ENCODE results near the gene SPOPL.
"Not testable (repeated sequence)": the region's sequence is repeated elsewhere in the genome, so short reads cannot be mapped to it uniquely, and the experiment has no call there.

Gene SPOPL

GRCh38 chr2:138494265-138494966, 7.2 kb upstream of the SPOPL start:
- DNase-seq (ENCODE audit: low read depth): no peak

DNA sequence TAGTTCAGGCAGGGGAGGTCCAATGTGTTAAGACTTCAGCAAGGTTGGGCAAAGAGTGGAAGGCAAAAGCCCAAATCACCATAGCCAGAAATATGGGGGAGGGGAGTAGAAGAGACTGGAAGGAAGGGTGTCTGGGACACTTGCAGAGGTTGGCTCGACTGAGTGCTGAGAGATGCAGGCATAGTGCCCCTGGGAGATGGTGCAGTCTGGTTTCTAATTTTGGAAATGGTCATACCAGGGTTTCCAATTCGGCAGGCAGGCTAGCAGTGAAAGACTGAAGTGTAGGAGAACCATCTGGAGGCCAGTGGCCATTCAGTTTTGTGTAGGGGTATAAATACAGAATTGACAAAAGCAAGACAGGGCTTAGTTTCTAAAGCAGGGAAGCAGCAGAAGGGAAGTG, 6.2 kb upstream of the SPOPL start:
- no peak for DNase-seq (ENCODE audit: low read depth)

- DNase-seq (ENCODE audit: low read depth): no peak
These were observed 5.4 kb upstream of the SPOPL start for GRCh38 chr2:138496096-138496651.

DNA sequence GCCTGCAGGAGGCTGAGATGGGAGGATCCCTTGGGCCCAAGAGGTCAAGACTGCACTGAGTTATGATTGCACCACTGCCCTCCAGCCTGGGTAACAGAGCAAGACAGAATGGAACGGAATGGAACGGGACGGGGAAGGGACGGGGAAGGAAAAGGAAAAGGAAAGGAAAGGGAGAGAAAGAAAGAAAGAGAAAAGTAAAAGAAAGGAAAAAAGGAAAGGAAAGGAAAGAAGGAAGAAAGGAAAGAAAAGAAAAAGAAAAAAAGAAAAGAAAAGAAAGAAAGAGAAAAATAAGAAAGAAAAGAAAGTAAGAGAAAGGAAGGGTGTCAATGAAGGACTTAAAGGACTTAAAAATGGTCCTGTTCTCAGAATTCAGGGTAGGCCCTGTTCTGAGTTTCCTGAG, 4.3 kb upstream of the SPOPL start:
- DNase-seq (ENCODE audit: low read depth): no peak

- no peak for DNase-seq (ENCODE audit: low read depth)
These were observed 1.9 kb upstream of the SPOPL start for GRCh38 chr2:138499684-138500083.

GRCh38 chr2:138500592-138501424, 762 bp upstream of the SPOPL start:
- DNase-seq (ENCODE audit: low read depth): no peak

GRCh38 chr2:138502255-138503086, 901 bp downstream of the SPOPL start:
- DNase-seq (ENCODE audit: low read depth): no peak

- DNase-seq (ENCODE audit: low read depth): no peak
These were observed 1.5 kb downstream of the SPOPL start for GRCh38 chr2:138503087-138503442.

DNA sequence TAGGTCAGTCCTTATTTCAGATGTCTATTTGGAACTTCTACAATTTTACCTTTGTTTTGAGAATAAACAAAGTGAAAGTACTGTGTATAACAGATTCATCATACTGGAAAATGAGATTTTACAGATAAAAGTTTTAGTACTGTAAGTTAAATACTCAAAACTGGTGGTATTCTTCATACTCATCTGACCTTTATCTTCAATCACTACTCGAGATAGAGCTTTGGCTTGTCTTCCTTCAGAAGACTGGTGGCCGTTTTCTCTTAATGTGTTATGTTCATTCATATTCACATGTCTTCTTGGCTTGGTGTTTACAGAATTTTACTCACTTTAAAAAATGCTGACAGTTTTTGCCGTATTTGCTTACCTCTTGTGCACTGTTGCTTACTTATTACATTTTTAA, 2.1 kb downstream of the SPOPL start:
- no peak for DNase-seq (ENCODE audit: low read depth)

DNA sequence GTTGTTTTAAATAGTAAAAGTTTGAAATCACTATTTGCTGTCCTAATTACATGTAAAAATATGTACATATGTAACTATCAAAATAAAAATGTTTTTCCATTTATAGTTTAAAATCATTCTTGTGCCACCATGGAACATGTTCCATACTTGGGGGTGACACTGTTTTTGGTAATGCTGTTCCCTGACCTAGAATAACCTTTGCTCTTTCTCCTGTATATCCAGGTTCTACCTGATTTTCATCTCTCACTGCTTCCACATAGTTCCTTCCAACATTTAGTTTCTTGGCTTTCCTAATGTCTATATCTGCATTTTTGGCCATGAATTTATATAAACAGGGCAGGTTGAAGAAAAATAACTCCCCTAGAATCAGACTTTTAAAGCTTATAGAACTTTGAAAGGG, 2.5 kb downstream of the SPOPL start:
- no peak for DNase-seq (ENCODE audit: low read depth)

GRCh38 chr2:138504546-138505235, 3.1 kb downstream of the SPOPL start:
- no peak for DNase-seq (ENCODE audit: low read depth)

DNA sequence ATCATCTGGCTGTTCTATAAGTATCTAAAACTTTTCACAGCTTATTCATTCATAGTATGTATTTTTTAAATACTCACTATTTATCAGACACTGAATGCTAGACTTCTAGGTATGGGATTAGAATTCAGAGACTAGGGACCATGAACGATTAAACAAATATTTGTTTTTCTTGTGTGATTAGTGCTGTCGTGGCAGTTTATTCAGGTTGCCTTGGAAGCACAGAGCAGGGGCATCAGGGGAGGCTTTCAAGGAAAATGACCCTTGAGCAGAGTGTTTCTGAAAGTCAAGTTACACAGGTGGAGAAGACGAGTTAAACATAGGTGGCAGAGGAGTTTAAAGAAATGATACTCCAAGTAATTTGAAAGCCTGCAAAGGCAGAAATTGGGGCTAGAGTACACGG, 5.7 kb downstream of the SPOPL start:
- no peak for DNase-seq (ENCODE audit: low read depth)

DNA sequence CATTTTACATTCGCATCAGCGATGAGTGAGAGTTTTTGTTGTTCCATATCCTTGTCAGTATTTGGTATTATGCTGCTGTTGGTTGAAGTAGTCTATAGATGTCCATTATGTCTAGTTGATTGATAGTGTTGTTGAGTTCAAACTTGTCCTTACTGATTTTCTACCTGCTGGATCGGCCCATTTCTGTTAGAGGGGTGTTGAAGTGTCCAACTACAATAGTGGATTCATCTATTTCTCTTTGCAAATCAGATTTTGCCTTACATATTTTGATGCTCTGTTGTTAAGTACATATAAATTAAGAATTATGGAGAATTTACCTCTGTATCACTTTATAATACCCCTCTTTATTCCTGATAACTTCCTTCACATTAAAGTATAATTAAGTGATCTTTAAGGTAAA, 8.7 kb downstream of the SPOPL start:
- no peak for DNase-seq (ENCODE audit: low read depth)

DNA sequence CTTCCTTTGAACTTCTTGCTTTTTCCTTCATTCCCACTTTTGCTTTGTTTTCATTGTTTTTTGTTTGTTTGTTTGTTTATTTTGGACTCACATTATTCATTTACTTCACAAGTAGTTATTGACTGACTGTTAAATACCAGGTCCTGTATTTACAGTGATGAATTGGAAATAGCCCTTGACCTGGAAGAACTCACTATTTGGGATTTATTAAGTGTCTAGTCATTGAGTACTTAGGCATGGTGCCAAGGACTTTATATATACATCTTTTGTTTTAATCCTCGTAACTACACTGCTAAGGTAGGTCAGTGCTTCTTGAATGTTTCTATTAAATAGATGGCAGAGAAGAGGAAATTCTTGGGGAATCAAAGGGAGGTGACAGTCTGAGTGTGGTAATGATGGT, 11.1 kb downstream of the SPOPL start:
- DNase-seq (ENCODE audit: low read depth): no peak

- no peak for DNase-seq (ENCODE audit: low read depth)
These were observed 12.6 kb downstream of the SPOPL start for GRCh38 chr2:138514173-138514572.

DNA sequence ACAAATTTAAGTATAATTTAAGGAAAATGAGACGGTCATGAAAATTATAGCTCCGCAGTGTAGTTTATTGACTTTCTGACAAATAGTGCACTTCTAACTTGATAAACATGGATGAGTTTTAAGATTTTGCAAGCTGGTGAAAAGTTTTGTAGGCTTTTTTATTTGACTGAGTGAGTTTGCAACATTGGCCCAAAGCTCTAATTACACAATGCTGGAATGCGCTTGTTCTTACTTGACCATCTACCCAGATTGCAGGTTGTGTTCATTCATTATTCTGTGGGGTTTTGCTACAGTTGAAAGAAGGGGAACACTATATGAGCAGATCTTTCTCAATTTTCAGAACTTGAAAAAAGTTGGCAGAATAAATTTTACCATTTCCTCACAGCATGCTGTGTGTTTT, 13.5 kb downstream of the SPOPL start:
- no peak for DNase-seq (ENCODE audit: low read depth)

DNA sequence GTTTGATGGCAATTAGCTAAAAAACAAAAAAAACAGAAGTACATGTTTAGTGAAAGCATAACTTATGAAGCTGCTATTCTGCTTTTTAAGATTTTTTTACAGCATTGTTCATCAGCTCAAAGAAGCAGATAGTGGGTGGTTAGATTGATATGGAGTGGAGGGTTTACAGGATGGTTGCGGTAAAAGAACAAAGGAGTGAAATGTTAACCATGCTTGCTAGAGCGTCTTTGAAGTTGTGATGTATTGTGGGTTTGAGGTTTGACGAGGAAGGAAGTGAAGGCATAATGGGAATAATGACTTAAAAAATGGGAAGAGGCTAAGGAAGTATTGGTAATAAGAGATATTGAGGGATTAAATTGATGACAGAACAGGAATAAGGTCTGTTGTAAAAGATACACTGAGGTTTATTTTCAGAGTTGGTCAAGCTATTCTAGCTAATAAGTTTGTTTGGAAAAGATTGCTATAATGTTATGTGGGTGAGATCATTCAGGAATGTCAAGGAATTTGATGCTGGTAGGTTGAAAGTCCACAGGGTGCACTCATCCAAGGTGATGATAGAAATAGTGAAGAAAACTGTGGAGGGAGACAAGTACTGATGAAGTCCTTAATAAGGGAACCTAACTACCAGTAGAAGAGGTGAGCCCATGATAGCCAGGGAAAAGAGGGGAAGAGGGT, 14.6 kb downstream of the SPOPL start:
- no peak for DNase-seq (ENCODE audit: low read depth)

DNA sequence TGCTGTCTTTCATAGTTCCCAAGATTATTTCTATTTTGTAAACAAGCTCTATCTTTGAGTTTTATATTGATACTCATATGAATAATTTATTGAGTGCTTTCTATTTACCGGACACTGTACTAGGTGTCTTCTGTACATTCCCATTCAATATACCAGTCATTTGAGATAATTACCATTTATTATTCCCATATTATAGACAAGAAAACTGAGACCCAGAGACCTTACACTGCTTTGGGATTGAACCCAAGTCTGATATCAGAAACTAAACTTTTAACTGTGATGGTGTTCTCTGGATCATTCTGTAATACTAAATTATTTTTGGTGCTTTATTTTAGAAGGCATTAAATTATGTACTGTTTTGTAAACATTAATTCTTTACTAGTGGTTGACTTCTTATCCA, 17.3 kb downstream of the SPOPL start:
- no peak for DNase-seq (ENCODE audit: low read depth)

GRCh38 chr2:138521821-138522220, 20.3 kb downstream of the SPOPL start:
- DNase-seq (ENCODE audit: low read depth): no peak

DNA sequence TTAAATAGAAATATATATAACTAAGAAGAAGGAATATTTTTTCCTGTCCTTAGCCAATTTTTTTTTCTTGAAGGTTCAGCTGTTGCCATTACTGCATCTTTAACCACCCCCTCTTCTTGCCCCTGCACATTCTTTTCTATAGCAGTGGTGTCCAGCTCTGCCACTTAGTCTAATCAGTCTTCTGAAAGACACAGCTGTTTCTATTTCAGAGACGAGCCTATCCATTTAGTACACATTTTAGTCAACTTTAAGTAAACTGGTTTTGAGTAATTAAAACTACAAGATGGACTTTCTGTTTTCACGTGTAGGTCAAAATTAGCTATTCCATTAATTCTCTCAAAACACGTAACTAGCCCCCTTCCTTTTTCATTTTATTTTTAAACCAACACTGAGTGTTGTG, 21.0 kb downstream of the SPOPL start:
- no peak for DNase-seq (ENCODE audit: low read depth)

GRCh38 chr2:138523018-138523672, 21.6 kb downstream of the SPOPL start:
- not testable (repeated sequence) for DNase-seq (ENCODE audit: low read depth)
